Stimulated activated CD8-positive, alpha-beta memory T cell treated with anti-CD3 and anti-CD28 coated beads, Interleukin-15, amount 100 ng/mL, for 48 hours (primary cell): ENCODE data around the gene CCDC88B.

Experiments
- DNase-seq, 2 donors: peaks; one replicate each; pipeline ENCODE4 v3.0.0-alpha.2; 2020; ENCODE audit warnings: low read depth in 2 of 2

CCDC88B gene

GRCh38 chr11:64339754-64340408 is at the start of gene CCDC88B:
Gene CCDC88B (plus strand): TSS chr11:64340204. CDS start chr11:64340267, 63 bp downstream.
- DNase-seq, result peak; percentile 76 to 77

GRCh38 chr11:64290352-64291261 is 49.4 kb upstream of the CCDC88B start:
- DNase-seq, result no peak

- no peak for DNase-seq
These were observed 48.7 kb upstream of the CCDC88B start, which contains the start of gene KCNK4 for GRCh38 chr11:64291262-64291751. Gene KCNK4 (plus strand): TSS chr11:64291302. CDS start chr11:64293019, 1,717 bp downstream.

GRCh38 chr11:64291752-64292459 is 48.1 kb upstream of the CCDC88B start:
- DNase-seq, result no peak

- DNase-seq, result no peak
These were observed 47.3 kb upstream of the CCDC88B start for GRCh38 chr11:64292460-64293254.

GRCh38 chr11:64294774-64295173 is 45.2 kb upstream of the CCDC88B start:
- no peak for DNase-seq

- no peak for DNase-seq
These were observed 44.2 kb upstream of the CCDC88B start for GRCh38 chr11:64295760-64296159.

- DNase-seq, result no peak
These were observed 43.8 kb upstream of the CCDC88B start for GRCh38 chr11:64296236-64296635.

- no peak for DNase-seq
These were observed 42.9 kb upstream of the CCDC88B start for GRCh38 chr11:64296830-64297698.

- no peak for DNase-seq
These were observed 42.2 kb upstream of the CCDC88B start for GRCh38 chr11:64297699-64298358.

GRCh38 chr11:64298966-64299846 is 40.8 kb upstream of the CCDC88B start:
- DNase-seq, result no peak

GRCh38 chr11:64299847-64300648 is 40.0 kb upstream of the CCDC88B start, which contains the start of gene CATSPERZ:
Gene CATSPERZ (plus strand): TSS chr11:64300358. CDS start chr11:64300411, 53 bp downstream.
- DNase-seq, result no peak

GRCh38 chr11:64303109-64304031 is 36.6 kb upstream of the CCDC88B start:
- no peak for DNase-seq

GRCh38 chr11:64304032-64304315 is 36.0 kb upstream of the CCDC88B start:
- DNase-seq, result no peak

GRCh38 chr11:64304316-64305072 is 35.5 kb upstream of the CCDC88B start:
- peak; percentile 88 to 92 for DNase-seq

GRCh38 chr11:64305075-64305690 is 34.8 kb upstream of the CCDC88B start, which contains the start of gene ESRRA:
Gene ESRRA (plus strand): TSS chr11:64305524. CDS start chr11:64307180, 1,656 bp downstream.
- peak; percentile 99 to 100 for DNase-seq
